HepG2 (cell line): ENCODE data around the gene CCDC74B. TPM values are rescaled to one million over a fixed set of nuclear protein-coding genes. Genes with fewer than 3 reads are reported as not detected.

Source experiments
- DNMT3B ChIP-seq: conservative IDR thresholded peaks from 2 replicates; pipeline ENCODE4 v1.6.1; 2016; ENCODE audit warnings: missing biosample characterization, control low read depth
- FIP1L1 ChIP-seq: fragments of 200-400 bp; formaldehyde crosslinking; IDR thresholded peaks from 2 replicates; pipeline ENCODE4 v1.6.1; 2018; ENCODE audit warnings: low read depth, mild to moderate bottlenecking, low read length, moderate library complexity, borderline replicate concordance; ENCODE audit not compliant: insufficient read depth
- HNF4A ChIP-seq: sonication (generic); formaldehyde crosslinking; IDR thresholded peaks from 2 replicates; pipeline ENCODE4 v1.4.0; 2020; ENCODE audit warnings: missing genetic modification reagents
- ISL2 ChIP-seq: sonication (generic); formaldehyde crosslinking; IDR thresholded peaks from 2 replicates; pipeline ENCODE4 v1.5.0; 2020; ENCODE audit warnings: missing genetic modification reagents
- NFKBIZ ChIP-seq: IDR thresholded peaks from 2 replicates; pipeline ENCODE4 v1.6.1; 2018; ENCODE audit warnings: missing genetic modification reagents, missing compliant biosample characterization
- RFX3 ChIP-seq: IDR thresholded peaks from 2 replicates; pipeline ENCODE4 v1.6.1; 2016; ENCODE audit warnings: missing biosample characterization, missing genetic modification reagents
- ZFP82 ChIP-seq: sonication (generic); formaldehyde crosslinking; IDR thresholded peaks from 2 replicates; pipeline ENCODE4 v1.5.1; 2020; ENCODE audit warnings: mild to moderate bottlenecking, missing genetic modification reagents, borderline replicate concordance
- ZFYVE20 ChIP-seq: sonication (generic); formaldehyde crosslinking; IDR thresholded peaks from 2 replicates; pipeline ENCODE4 v1.8.0; 2023; ENCODE audit warnings: low read depth, mild to moderate bottlenecking, moderate library complexity, missing genetic modification reagents, borderline replicate concordance
- ZNF883 ChIP-seq: sonication (generic); formaldehyde crosslinking; IDR thresholded peaks from 2 replicates; pipeline ENCODE4 v1.5.1; 2020; ENCODE audit warnings: mild to moderate bottlenecking, missing genetic modification reagents; ENCODE audit errors: not compliant biosample characterization
- polyA plus RNA-seq, 8 experiments: library from polyadenylated mRNA; depleted of rRNA in 3 of 8; stranded (reverse) in 7 of 8; unstranded in 1 of 8; fragments of >200 nt; fragmentation: Illumina TruSeq in 4 of 8; extraction: Trizol in 4 of 8; gene quantifications; 2 replicates each; pipeline versions ENCODE4 v1.2.1 to v1.2.3, GENCODE V29; 2011 to 2016; ENCODE audit warnings: low read depth in 4 of 8, missing spikeins in 1 of 8, mixed read lengths in 1 of 8; ENCODE audit not compliant: insufficient read depth in 1 of 8
- total RNA-seq, 5 experiments: library from RNA; depleted of rRNA; stranded (reverse); fragments of >200 nt; fragmentation: Illumina TruSeq; extraction: Trizol; gene quantifications; 2 replicates each; pipeline ENCODE4 v1.2.3, GENCODE V29; 2016; ENCODE audit warnings: low read depth in 1 of 5
- TF ChIP-seq, protein P1 (sequence below): sonication (generic); formaldehyde crosslinking; IDR thresholded peaks from 2 replicates; pipeline ENCODE4 v1.5.0; 2020; ENCODE audit warnings: mild to moderate bottlenecking, missing genetic modification reagents, borderline replicate concordance
- TF ChIP-seq, protein P2 (sequence below): sonication (generic); formaldehyde crosslinking; IDR thresholded peaks from 2 replicates; pipeline ENCODE4 v1.4.0; 2020; ENCODE audit warnings: mild to moderate bottlenecking, missing genetic modification reagents
- TF ChIP-seq, protein P3 (sequence below): IDR thresholded peaks from 2 replicates; pipeline ENCODE4 v1.6.1; 2012; ENCODE audit warnings: low read length, improper control_type of control experiment

CCDC74B gene
- total and polyA plus RNA-seq, 2 of the 13 experiments (the other 11 are each of a cell fraction or from before 2014, with no cell fraction given), result 0.07 to 0.11 TPM

DNA sequence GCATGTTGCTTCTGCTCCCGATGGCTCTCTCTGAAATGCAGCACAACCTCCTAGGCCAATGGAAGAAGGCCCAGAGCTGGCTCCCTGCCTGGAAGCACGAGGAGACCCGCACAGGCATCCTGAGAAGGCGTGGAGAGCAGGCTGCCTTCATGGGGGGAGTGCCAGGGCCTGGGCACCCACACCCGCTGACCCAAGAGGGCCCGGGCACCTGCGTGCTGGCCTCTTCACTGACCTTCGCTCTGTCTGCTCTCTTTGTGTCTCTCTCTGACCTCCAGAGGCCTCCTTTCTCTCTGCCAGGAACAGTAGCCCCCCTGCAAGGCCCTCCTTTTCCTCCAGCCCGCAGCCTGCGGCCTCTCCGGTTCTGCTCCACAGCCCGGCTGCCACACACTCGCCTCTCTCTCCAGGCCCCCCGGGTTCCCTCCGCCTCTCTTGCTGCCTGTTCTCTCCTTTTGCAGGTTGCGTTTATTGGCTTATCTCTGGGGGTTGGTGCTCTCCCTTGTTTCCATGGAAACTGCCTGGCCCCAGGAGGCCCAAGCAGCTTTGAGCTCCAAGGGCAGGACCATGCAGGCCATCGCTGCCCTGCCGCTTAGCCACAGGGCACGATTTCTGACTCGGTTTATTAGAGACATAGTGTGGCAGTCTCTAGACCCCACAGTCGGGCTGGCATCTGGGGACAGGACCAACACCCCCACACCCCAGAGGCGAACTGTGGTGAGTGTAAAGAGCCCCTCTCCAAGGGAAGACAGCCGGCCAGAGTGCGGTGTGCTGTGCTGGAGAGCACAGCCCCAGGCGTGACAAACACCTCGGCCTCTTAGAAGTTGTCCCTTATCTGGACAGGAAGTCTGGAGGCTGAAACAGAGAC, 38.8 kb upstream of the CCDC74B start (continued):
- TF ChIP-seq, protein P1, sequence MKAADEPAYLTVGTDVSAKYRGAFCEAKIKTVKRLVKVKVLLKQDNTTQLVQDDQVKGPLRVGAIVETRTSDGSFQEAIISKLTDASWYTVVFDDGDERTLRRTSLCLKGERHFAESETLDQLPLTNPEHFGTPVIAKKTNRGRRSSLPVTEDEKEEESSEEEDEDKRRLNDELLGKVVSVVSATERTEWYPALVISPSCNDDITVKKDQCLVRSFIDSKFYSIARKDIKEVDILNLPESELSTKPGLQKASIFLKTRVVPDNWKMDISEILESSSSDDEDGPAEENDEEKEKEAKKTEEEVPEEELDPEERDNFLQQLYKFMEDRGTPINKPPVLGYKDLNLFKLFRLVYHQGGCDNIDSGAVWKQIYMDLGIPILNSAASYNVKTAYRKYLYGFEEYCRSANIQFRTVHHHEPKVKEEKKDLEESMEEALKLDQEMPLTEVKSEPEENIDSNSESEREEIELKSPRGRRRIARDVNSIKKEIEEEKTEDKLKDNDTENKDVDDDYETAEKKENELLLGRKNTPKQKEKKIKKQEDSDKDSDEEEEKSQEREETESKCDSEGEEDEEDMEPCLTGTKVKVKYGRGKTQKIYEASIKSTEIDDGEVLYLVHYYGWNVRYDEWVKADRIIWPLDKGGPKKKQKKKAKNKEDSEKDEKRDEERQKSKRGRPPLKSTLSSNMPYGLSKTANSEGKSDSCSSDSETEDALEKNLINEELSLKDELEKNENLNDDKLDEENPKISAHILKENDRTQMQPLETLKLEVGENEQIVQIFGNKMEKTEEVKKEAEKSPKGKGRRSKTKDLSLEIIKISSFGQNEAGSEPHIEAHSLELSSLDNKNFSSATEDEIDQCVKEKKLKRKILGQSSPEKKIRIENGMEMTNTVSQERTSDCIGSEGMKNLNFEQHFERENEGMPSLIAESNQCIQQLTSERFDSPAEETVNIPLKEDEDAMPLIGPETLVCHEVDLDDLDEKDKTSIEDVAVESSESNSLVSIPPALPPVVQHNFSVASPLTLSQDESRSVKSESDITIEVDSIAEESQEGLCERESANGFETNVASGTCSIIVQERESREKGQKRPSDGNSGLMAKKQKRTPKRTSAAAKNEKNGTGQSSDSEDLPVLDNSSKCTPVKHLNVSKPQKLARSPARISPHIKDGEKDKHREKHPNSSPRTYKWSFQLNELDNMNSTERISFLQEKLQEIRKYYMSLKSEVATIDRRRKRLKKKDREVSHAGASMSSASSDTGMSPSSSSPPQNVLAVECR (CRISPR knock-in tag), result peak; percentile 14; the same call in 1 of the 2 replicates
- TF ChIP-seq ZFYVE20 (CRISPR knock-in tag) (no peak), ZFP82 (CRISPR knock-in tag) (no peak), FIP1L1 (no peak), DNMT3B (CRISPR knock-in tag) (no peak), ZNF883 (CRISPR knock-in tag) (no peak), ISL2 (no peak), NFKBIZ (CRISPR knock-in tag) (no peak), HNF4A (CRISPR knock-in tag) (peak; percentile 44; the same call in 1 of the 2 replicates), RFX3 (CRISPR knock-in tag) (peak; percentile 55; the same call in 1 of the 2 replicates)
- TF ChIP-seq, protein P2, sequence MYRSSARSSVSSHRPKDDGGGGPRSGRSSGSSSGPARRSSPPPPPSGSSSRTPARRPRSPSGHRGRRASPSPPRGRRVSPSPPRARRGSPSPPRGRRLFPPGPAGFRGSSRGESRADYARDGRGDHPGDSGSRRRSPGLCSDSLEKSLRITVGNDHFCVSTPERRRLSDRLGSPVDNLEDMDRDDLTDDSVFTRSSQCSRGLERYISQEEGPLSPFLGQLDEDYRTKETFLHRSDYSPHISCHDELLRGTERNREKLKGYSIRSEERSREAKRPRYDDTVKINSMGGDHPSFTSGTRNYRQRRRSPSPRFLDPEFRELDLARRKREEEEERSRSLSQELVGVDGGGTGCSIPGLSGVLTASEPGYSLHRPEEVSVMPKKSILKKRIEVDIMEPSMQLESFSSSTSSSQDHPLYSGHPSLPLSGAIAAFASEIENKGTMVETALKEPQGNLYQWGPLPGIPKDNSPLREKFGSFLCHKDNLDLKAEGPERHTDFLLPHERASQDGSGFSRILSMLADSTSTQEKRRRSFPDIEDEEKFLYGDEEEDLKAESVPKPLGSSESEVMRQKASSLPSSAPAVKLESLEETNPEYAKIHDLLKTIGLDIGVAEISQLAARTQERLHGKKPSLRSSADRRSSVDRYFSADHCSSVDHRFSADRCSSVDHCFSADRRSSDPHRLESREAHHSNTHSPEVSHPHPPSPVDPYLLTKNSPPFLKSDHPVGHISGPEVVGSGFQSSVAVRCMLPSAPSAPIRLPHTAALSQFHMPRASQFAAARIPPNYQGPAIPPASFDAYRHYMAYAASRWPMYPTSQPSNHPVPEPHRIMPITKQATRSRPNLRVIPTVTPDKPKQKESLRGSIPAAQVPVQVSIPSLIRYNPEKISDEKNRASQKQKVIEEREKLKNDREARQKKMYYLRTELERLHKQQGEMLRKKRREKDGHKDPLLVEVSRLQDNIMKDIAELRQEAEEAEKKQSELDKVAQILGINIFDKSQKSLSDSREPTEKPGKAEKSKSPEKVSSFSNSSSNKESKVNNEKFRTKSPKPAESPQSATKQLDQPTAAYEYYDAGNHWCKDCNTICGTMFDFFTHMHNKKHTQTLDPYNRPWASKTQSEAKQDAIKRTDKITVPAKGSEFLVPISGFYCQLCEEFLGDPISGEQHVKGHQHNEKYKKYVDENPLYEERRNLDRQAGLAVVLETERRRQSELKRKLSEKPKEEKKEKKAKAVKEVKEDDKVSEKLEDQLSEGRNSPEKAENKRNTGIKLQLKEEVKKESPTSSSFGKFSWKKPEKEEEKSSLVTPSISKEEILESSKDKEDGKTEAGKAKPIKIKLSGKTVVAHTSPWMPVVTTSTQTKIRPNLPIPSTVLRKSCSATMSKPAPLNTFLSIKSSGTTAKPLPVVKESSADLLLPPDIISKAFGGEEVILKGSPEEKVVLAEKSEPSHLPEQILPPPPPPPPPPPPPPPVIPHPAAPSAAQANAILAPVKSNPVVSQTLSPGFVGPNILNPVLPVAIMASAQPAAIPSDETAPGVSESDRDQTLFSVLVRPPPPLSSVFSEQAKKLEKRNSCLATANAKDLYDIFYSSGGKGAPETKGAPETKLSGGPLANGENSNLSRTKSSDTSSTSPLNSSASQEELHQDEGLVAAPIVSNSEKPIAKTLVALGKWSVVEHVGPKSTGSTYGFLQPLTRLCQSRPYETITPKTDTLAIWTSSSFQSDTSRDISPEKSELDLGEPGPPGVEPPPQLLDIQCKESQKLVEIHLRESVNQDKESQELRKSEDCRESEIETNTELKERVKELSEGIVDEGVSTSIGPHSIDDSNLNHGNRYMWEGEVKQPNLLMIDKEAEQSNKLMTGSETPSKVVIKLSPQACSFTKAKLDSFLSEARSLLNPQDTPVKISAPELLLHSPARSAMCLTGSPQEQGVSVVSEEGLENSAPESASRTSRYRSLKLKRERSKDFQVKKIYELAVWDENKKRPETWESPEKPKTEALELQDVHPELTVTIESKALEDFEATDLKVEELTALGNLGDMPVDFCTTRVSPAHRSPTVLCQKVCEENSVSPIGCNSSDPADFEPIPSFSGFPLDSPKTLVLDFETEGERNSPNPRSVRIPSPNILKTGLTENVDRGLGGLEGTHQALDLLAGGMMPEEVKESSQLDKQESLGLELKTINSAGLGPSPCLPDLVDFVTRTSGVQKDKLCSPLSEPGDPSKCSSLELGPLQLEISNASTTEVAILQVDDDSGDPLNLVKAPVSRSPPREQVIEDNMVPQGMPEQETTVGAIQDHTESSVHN, result no peak
- TF ChIP-seq, protein P3, sequence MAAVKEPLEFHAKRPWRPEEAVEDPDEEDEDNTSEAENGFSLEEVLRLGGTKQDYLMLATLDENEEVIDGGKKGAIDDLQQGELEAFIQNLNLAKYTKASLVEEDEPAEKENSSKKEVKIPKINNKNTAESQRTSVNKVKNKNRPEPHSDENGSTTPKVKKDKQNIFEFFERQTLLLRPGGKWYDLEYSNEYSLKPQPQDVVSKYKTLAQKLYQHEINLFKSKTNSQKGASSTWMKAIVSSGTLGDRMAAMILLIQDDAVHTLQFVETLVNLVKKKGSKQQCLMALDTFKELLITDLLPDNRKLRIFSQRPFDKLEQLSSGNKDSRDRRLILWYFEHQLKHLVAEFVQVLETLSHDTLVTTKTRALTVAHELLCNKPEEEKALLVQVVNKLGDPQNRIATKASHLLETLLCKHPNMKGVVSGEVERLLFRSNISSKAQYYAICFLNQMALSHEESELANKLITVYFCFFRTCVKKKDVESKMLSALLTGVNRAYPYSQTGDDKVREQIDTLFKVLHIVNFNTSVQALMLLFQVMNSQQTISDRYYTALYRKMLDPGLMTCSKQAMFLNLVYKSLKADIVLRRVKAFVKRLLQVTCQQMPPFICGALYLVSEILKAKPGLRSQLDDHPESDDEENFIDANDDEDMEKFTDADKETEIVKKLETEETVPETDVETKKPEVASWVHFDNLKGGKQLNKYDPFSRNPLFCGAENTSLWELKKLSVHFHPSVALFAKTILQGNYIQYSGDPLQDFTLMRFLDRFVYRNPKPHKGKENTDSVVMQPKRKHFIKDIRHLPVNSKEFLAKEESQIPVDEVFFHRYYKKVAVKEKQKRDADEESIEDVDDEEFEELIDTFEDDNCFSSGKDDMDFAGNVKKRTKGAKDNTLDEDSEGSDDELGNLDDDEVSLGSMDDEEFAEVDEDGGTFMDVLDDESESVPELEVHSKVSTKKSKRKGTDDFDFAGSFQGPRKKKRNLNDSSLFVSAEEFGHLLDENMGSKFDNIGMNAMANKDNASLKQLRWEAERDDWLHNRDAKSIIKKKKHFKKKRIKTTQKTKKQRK, result no peak
